Vagina (tissue), 2 donors: ENCODE results near the gene ADD1. TPM values are rescaled to one million over a fixed set of nuclear protein-coding genes. Genes with fewer than 3 reads are reported as not detected.

Experiments used
- DNase-seq, 2 donors: peaks; one replicate each; pipeline ENCODE4 v3.0.0-alpha.2; 2017; ENCODE audit errors: extremely low spot score in 2 of 2
- H3K27ac ChIP-seq: fragments of 200-600 bp; sonication (generic); one replicate; pipeline ENCODE4 v1.5.1; 2019
- H3K27me3 ChIP-seq: fragments of 200-600 bp; sonication (generic); one replicate; pipeline ENCODE4 v1.5.1; 2019
- H3K36me3 ChIP-seq, 2 donors: fragments of 200-600 bp; sonication (generic); one replicate each; pipeline ENCODE4 v1.5.1; 2017 to 2019
- H3K4me1 ChIP-seq: fragments of 200-600 bp; sonication (generic); one replicate; pipeline ENCODE4 v1.5.1; 2019
- H3K4me3 ChIP-seq, 2 donors: fragments of 200-600 bp; sonication (generic); 1 replicate in 1 of 2; 2 replicates in 1 of 2; pipeline ENCODE4 v1.5.1; 2016 to 2019
- H3K9me3 ChIP-seq: fragments of 200-600 bp; sonication (generic); one replicate; pipeline ENCODE4 v1.5.1; 2019
- CTCF ChIP-seq, 3 experiments: fragments of 450-650 bp in 2 of 3; fragments of 200-600 bp in 1 of 3; sonication (generic) in 1 of 3; IDR thresholded peaks; one replicate each; pipeline ENCODE4 v1.5.1; 2017 to 2019; ENCODE audit warnings: antibody characterized with exemption in 3 of 3, mild to moderate bottlenecking in 2 of 3, moderate library complexity in 2 of 3
- POLR2A ChIP-seq, 2 donors: fragments of 450-650 bp; IDR thresholded peaks; one replicate each; pipeline ENCODE4 v1.6.1; 2017; ENCODE audit warnings: antibody characterized with exemption in 2 of 2, mild to moderate bottlenecking in 2 of 2, moderate library complexity in 2 of 2
- POLR2AphosphoS5 ChIP-seq, 2 donors: sonication (generic); formaldehyde crosslinking; IDR thresholded peaks; one replicate each; pipeline ENCODE4 v1.9.0; 2017; ENCODE audit warnings: antibody characterized with exemption in 2 of 2, mild to moderate bottlenecking in 2 of 2, low read depth in 1 of 2; ENCODE audit not compliant: insufficient read depth in 1 of 2
- intact Hi-C: fragments of 100-400 bp; cut with DNase I; formaldehyde crosslinking; loops from one replicate; pipeline ENCODE4 v1.15.1; 2023
- total RNA-seq: library from RNA; depleted of rRNA; stranded (reverse); fragments of >200 nt; gene quantifications from one replicate; pipeline ENCODE4 v1.2.3, GENCODE V29; 2016

The ADD1 gene
- total RNA-seq, 1 donor from 2014 or later = 228 TPM

- H3K27me3 ChIP-seq = no peaks in the 10 kb centered on the region
- TF ChIP-seq POLR2AphosphoS5 (IDR thresholded peaks at IDR 0.05; ENCODE audit: insufficient read depth in 1 of 2, low read depth in 1 of 2) = no peak
- TF ChIP-seq CTCF (IDR thresholded peaks at IDR 0.05) = no peak
- TF ChIP-seq POLR2A (IDR thresholded peaks at IDR 0.05) = no peak
- no peak overlapping the region for H3K27ac ChIP-seq
- H3K4me1 ChIP-seq = peaks cover 30% of the 10 kb centered on the region
- no peak for DNase-seq
- H3K36me3 ChIP-seq = peaks cover 0 to 29% of the 10 kb centered on the region in 2 donors
- no peaks in the 10 kb centered on the region for H3K9me3 ChIP-seq
- no peak overlapping the region for H3K4me3 ChIP-seq
- intact Hi-C loops = no loop called here
These were observed 23.2 kb upstream of the ADD1 start for GRCh38 chr4:2820216-2820982.

GRCh38 chr4:2822461-2823300 lies 21.0 kb upstream of the ADD1 start:
- DNase-seq = no peak
- peaks cover 22% of the 10 kb centered on the region for H3K4me1 ChIP-seq
- TF ChIP-seq POLR2AphosphoS5 (IDR thresholded peaks at IDR 0.05; ENCODE audit: insufficient read depth in 1 of 2, low read depth in 1 of 2) (no peak), POLR2A (IDR thresholded peaks at IDR 0.05) (no peak), CTCF (IDR thresholded peaks at IDR 0.05) (no peak)
- no peak overlapping the region for H3K4me3 ChIP-seq
- no peaks in the 10 kb centered on the region for H3K27me3 ChIP-seq
- no peaks in the 10 kb centered on the region for H3K9me3 ChIP-seq
- no peak overlapping the region for H3K27ac ChIP-seq
- intact Hi-C loops = no loop called here
- peaks cover 0 to 40% of the 10 kb centered on the region in 2 donors for H3K36me3 ChIP-seq

- DNase-seq = no peak
- Histone ChIP-seq H3K27me3 (no peaks in the 10 kb centered on the region), H3K9me3 (no peaks in the 10 kb centered on the region), H3K36me3 (peaks cover 0 to 41% of the 10 kb centered on the region in 2 donors), H3K4me1 (peaks cover 19% of the 10 kb centered on the region), H3K27ac (no peak overlapping the region), H3K4me3 (no peak overlapping the region)
- intact Hi-C loops = no loop called here
- TF ChIP-seq CTCF (IDR thresholded peaks at IDR 0.05) (no peak), POLR2A (IDR thresholded peaks at IDR 0.05) (no peak), POLR2AphosphoS5 (IDR thresholded peaks at IDR 0.05; ENCODE audit: insufficient read depth in 1 of 2, low read depth in 1 of 2) (no peak)
These were observed 20.4 kb upstream of the ADD1 start for GRCh38 chr4:2823301-2823670.

GRCh38 chr4:2823671-2824328 lies 19.8 kb upstream of the ADD1 start:
- DNase-seq = no peak
- no peak for TF ChIP-seq POLR2A (IDR thresholded peaks at IDR 0.05)
- TF ChIP-seq POLR2AphosphoS5 (IDR thresholded peaks at IDR 0.05; ENCODE audit: insufficient read depth in 1 of 2, low read depth in 1 of 2) = no peak
- no peak for TF ChIP-seq CTCF (IDR thresholded peaks at IDR 0.05)
- Histone ChIP-seq H3K27me3 (no peaks in the 10 kb centered on the region), H3K9me3 (no peaks in the 10 kb centered on the region), H3K4me3 (no peak overlapping the region), H3K4me1 (peaks cover 14% of the 10 kb centered on the region), H3K36me3 (peaks cover 0 to 42% of the 10 kb centered on the region in 2 donors), H3K27ac (no peak overlapping the region)
- intact Hi-C loops = no loop called here
